WTC11 (cell line): Measurements from ENCODE around the gene IL1RAPL1.

Source experiments
- FOXJ3 ChIP-seq: sonication (generic); formaldehyde crosslinking; IDR thresholded peaks from 2 replicates; pipeline ENCODE4 v1.9.0; 2021; ENCODE audit warnings: missing genetic modification reagents, mild to moderate bottlenecking, borderline replicate concordance
- FOXP1 ChIP-seq: sonication (generic); formaldehyde crosslinking; IDR thresholded peaks from 2 replicates; pipeline ENCODE4 v1.8.0; 2022; ENCODE audit warnings: missing genetic modification reagents, mild to moderate bottlenecking, moderate library complexity, borderline replicate concordance
- NFE2L1 ChIP-seq: sonication (generic); formaldehyde crosslinking; IDR thresholded peaks from 2 replicates; pipeline ENCODE4 v1.8.1; 2023; ENCODE audit warnings: missing genetic modification reagents
- NR1H2 ChIP-seq: sonication (generic); formaldehyde crosslinking; IDR thresholded peaks from 2 replicates; pipeline ENCODE4 v1.9.0; 2021; ENCODE audit warnings: mild to moderate bottlenecking, moderate library complexity, missing genetic modification reagents
- NR3C1 ChIP-seq: sonication (generic); formaldehyde crosslinking; conservative IDR thresholded peaks from 2 replicates; pipeline ENCODE4 v1.8.1; 2023; ENCODE audit warnings: low read depth, mild to moderate bottlenecking, missing genetic modification reagents
- SMAD4 ChIP-seq: sonication (generic); formaldehyde crosslinking; IDR thresholded peaks from 2 replicates; pipeline ENCODE4 v1.8.0; 2022; ENCODE audit warnings: mild to moderate bottlenecking, missing genetic modification reagents
- USF1 ChIP-seq: sonication (generic); formaldehyde crosslinking; IDR thresholded peaks from 2 replicates; pipeline ENCODE4 v1.8.0; 2022; ENCODE audit warnings: mild to moderate bottlenecking, missing genetic modification reagents
- TF ChIP-seq, protein P1 (sequence below): fragments of 200-600 bp; IDR thresholded peaks from 2 replicates; pipeline ENCODE4 v1.8.0; 2022; ENCODE audit warnings: antibody characterized with exemption
- TF ChIP-seq, protein P2 (sequence below): fragments of 250-450 bp; sonication (Bioruptor Pico); IDR thresholded peaks from 2 replicates; pipeline ENCODE4 v1.9.0; 2021; ENCODE audit warnings: mild to moderate bottlenecking

DNA sequence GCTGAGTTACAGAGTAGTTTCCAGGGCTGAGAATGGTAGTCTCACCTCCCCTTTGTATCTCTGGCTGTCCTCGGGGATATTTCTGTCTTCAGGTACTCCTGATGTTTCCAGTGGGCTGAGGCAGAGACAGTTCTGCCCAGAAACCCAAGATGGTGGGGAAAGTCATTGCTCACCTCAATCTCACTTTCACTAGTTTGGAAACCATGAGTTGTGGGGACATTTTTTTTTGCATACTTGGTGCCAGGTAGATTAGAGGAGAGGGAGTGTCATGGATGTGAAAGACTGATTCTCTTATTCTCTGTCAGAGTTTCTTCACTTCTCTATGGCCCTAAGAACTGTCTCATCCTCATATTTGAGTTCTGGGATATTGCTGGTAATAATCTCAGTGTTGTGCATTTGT, 919.5 kb downstream of the IL1RAPL1 start:
- TF ChIP-seq, protein P1, sequence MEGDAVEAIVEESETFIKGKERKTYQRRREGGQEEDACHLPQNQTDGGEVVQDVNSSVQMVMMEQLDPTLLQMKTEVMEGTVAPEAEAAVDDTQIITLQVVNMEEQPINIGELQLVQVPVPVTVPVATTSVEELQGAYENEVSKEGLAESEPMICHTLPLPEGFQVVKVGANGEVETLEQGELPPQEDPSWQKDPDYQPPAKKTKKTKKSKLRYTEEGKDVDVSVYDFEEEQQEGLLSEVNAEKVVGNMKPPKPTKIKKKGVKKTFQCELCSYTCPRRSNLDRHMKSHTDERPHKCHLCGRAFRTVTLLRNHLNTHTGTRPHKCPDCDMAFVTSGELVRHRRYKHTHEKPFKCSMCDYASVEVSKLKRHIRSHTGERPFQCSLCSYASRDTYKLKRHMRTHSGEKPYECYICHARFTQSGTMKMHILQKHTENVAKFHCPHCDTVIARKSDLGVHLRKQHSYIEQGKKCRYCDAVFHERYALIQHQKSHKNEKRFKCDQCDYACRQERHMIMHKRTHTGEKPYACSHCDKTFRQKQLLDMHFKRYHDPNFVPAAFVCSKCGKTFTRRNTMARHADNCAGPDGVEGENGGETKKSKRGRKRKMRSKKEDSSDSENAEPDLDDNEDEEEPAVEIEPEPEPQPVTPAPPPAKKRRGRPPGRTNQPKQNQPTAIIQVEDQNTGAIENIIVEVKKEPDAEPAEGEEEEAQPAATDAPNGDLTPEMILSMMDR: no peak
- TF ChIP-seq NR3C1 (CRISPR knock-in tag): no peak
- TF ChIP-seq FOXP1 (CRISPR knock-in tag): no peak
- no peak for TF ChIP-seq SMAD4 (CRISPR knock-in tag)
- no peak for TF ChIP-seq FOXJ3
- no peak for TF ChIP-seq NFE2L1
- TF ChIP-seq NR1H2 (CRISPR knock-in tag): no peak
- no peak for TF ChIP-seq USF1
- TF ChIP-seq, protein P2, sequence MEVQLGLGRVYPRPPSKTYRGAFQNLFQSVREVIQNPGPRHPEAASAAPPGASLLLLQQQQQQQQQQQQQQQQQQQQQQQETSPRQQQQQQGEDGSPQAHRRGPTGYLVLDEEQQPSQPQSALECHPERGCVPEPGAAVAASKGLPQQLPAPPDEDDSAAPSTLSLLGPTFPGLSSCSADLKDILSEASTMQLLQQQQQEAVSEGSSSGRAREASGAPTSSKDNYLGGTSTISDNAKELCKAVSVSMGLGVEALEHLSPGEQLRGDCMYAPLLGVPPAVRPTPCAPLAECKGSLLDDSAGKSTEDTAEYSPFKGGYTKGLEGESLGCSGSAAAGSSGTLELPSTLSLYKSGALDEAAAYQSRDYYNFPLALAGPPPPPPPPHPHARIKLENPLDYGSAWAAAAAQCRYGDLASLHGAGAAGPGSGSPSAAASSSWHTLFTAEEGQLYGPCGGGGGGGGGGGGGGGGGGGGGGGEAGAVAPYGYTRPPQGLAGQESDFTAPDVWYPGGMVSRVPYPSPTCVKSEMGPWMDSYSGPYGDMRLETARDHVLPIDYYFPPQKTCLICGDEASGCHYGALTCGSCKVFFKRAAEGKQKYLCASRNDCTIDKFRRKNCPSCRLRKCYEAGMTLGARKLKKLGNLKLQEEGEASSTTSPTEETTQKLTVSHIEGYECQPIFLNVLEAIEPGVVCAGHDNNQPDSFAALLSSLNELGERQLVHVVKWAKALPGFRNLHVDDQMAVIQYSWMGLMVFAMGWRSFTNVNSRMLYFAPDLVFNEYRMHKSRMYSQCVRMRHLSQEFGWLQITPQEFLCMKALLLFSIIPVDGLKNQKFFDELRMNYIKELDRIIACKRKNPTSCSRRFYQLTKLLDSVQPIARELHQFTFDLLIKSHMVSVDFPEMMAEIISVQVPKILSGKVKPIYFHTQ: no peak
